ENCODE results near the gene TMCC2. TPM values are rescaled to one million over a fixed set of nuclear protein-coding genes. Genes with fewer than 3 reads are reported as not detected.

The TMCC2 gene
- total and polyA plus RNA-seq, 2 of the 8 experiments (the other 6 are each of a cell fraction or from before 2014, with no cell fraction given): 6.7 to 6.8 TPM

- Histone ChIP-seq H3K9ac (replicated peaks in 1 of 4; ENCODE audit: extremely low read depth in 1 of 4, low read depth in 3 of 4, low read length in 3 of 4) (no peak overlapping the region; a peak in 1 of 7 replicates), H2BK120ac (replicated peaks; ENCODE audit: low read depth, low read length) (no peak overlapping the region), H3K23ac (ENCODE audit: insufficient read length) (no peak overlapping the region), H4K91ac (replicated peaks; ENCODE audit: insufficient read length, low read length) (no peak overlapping the region), H3K23me2 (ENCODE audit: low read depth, low read length) (no peaks in the 10 kb centered on the region), H3K27me3 (replicated peaks in 1 of 4; ENCODE audit: control insufficient read depth in 3 of 4, extremely low read depth in 1 of 4, insufficient read depth in 3 of 4, low read length in 3 of 4) (no peaks in the 10 kb centered on the region), H2AK5ac (ENCODE audit: low read depth, low read length) (no peak overlapping the region), H2BK12ac (ENCODE audit: low read depth, low read length) (no peak overlapping the region), H4K8ac (ENCODE audit: extremely low read depth, insufficient read depth, low read length) (no peak overlapping the region), H2BK15ac (ENCODE audit: low read length) (no peak overlapping the region), H3K4me2 (ENCODE audit: insufficient read depth in 1 of 2, low read depth in 2 of 2, low read length in 2 of 2) (peak overlapping the region in 1 of 2 experiments; percentile 32; a peak in 1 of 4 replicates), H3K18ac (ENCODE audit: extremely low read depth, low read length) (no peak overlapping the region; the same call in 1 of the 2 replicates), H3K14ac (ENCODE audit: insufficient read length) (no peak overlapping the region), H3K79me2 (ENCODE audit: control insufficient read depth in 1 of 2, insufficient read depth in 2 of 2, low read length in 2 of 2) (no peaks in the 10 kb centered on the region), H3K4me3 (ENCODE audit: extremely low read depth in 1 of 4, insufficient read depth in 2 of 4, low read depth in 3 of 4, low read length in 4 of 4) (no peak overlapping the region), H3K4me1 (replicated peaks in 1 of 4; ENCODE audit: control insufficient read depth in 3 of 4, insufficient read depth in 4 of 4, low read length in 3 of 4) (peaks cover 4 to 19% (median 10%) of the 10 kb centered on the region in 4 experiments; a peak in 6 of 7 replicates), H3K4ac (replicated peaks; ENCODE audit: insufficient read length, low read depth, low read length) (no peak overlapping the region), H3K9me3 (ENCODE audit: insufficient read depth in 2 of 2, low read depth in 1 of 2, low read length in 1 of 2) (no peaks in the 10 kb centered on the region), H3K36me3 (ENCODE audit: control insufficient read depth in 2 of 4, insufficient read depth in 4 of 4, low read length in 3 of 4) (no peaks in the 10 kb centered on the region), H2BK5ac (ENCODE audit: low read depth, low read length) (no peak overlapping the region), H3K56ac (replicated peaks; ENCODE audit: insufficient read length, low read depth, low read length) (no peak overlapping the region), H4K5ac (ENCODE audit: insufficient read length, low read depth, low read length) (no peak overlapping the region), H3K79me1 (ENCODE audit: low read depth, low read length) (no peaks in the 10 kb centered on the region; the same call in 1 of the 2 replicates), H3K27ac (ENCODE audit: low read depth, low read length) (no peak overlapping the region), H2AFZ (ENCODE audit: low read length) (no peak overlapping the region), H4K20me1 (replicated peaks in 1 of 2; ENCODE audit: control insufficient read depth in 1 of 2, insufficient read depth in 2 of 2, low read length in 2 of 2) (no peaks in the 10 kb centered on the region), H2BK20ac (ENCODE audit: low read length) (no peak overlapping the region)
- WGBS, 2 experiments (ENCODE audit: extremely low coverage in 1 of 2, insufficient coverage in 1 of 2, insufficient read length in 1 of 2, insufficient replicate concordance in 2 of 2, low coverage in 1 of 2, low lambda C conversion rate in 2 of 2, missing lambda C conversion rate in 1 of 2): 88% methylated on average over 8 of the region's 8 CpGs; no CpG with 5 or more reads in 1 of the 2 experiments
- ChIA-PET POLR2A (ENCODE audit: partially characterized antibody) (interaction anchor here (0.8 to 2.3 kb wide), 4 partner anchors 24 to 69 kb away, joined by 3 to 6 read pairs (median 4); partner anchors contain the start of gene NUAK2), CTCF (ENCODE audit: partially characterized antibody) (interaction anchor here (0.8 to 42.6 kb wide), 9 partner anchors 3 to 262 kb away, joined by 3 to 2424 read pairs (median 3); partner anchors contain the start of genes KLHDC8A, NUAK2 and TMCC2)
- DNase-seq (ENCODE audit: low read depth in 1 of 2, low spot score in 2 of 2) (no peak), FAIRE-seq (no peak)
- no peak for TF ChIP-seq BRCA1 (IDR thresholded peaks at IDR 0.05; ENCODE audit: low read depth, low read length)
- TF ChIP-seq CEBPB (IDR thresholded peaks at IDR 0.05; ENCODE audit: low read depth, low read length): no peak
- no peak for TF ChIP-seq SP4 (IDR thresholded peaks at IDR 0.05; ENCODE audit: low read length)
- no peak for TF ChIP-seq JUN (IDR thresholded peaks at IDR 0.05; ENCODE audit: low read depth, low read length)
- no peak for TF ChIP-seq CREB1 (IDR thresholded peaks at IDR 0.05)
- TF ChIP-seq NANOG (IDR thresholded peaks at IDR 0.05; ENCODE audit: insufficient read depth, low read depth, low read length, poor library complexity, severe bottlenecking): no peak
- TF ChIP-seq ASH2L (IDR thresholded peaks at IDR 0.05; ENCODE audit: low read length): no peak
- TF ChIP-seq SIRT6 (IDR thresholded peaks at IDR 0.05; ENCODE audit: low read length): no peak
- no peak for TF ChIP-seq CHD1 (IDR thresholded peaks at IDR 0.05; ENCODE audit: low read depth, low read length)
- no peak for TF ChIP-seq RFX5 (IDR thresholded peaks at IDR 0.05; ENCODE audit: borderline replicate concordance, low read depth, low read length)
- TF ChIP-seq E2F6 (IDR thresholded peaks at IDR 0.05): no peak
- TF ChIP-seq KDM1A (IDR thresholded peaks at IDR 0.05; ENCODE audit: borderline replicate concordance, low read length): no peak
- no peak for TF ChIP-seq FOSL1 (IDR thresholded peaks at IDR 0.05; ENCODE audit: insufficient read depth, low read depth, low read length)
These were observed 35.0 kb downstream of the TMCC2 start for GRCh38 chr1:205262731-205263171.

All from H1 (cell line).